Esophagus muscularis mucosa (tissue), 4 donors: ENCODE results near the gene CRYAA.

Experiments used
- CTCF ChIP-seq, 3 experiments: fragments of 200-600 bp in 2 of 3; fragments of 450-650 bp in 1 of 3; sonication (generic) in 2 of 3; IDR thresholded peaks; one replicate each; pipeline ENCODE4 v1.5.1; 2017 to 2019; ENCODE audit warnings: antibody characterized with exemption in 3 of 3, mild to moderate bottlenecking in 2 of 3, moderate library complexity in 1 of 3
- EP300 ChIP-seq: sonication (generic); formaldehyde crosslinking; IDR thresholded peaks from one replicate; pipeline ENCODE4 v1.6.1; 2017; ENCODE audit warnings: antibody characterized with exemption
- POLR2A ChIP-seq: fragments of 450-650 bp; IDR thresholded peaks from one replicate; pipeline ENCODE4 v1.6.1; 2017; ENCODE audit warnings: antibody characterized with exemption, moderate library complexity, mild to moderate bottlenecking, low read depth
- POLR2AphosphoS5 ChIP-seq, 2 donors: sonication (generic); formaldehyde crosslinking; IDR thresholded peaks; one replicate each; pipeline ENCODE4 v1.6.1; 2017; ENCODE audit warnings: antibody characterized with exemption in 2 of 2

- no peak for TF ChIP-seq CTCF (IDR thresholded peaks at IDR 0.05)
- TF ChIP-seq POLR2AphosphoS5 (IDR thresholded peaks at IDR 0.05), result no peak
- no peak for TF ChIP-seq EP300
- TF ChIP-seq POLR2A, result no peak
Measured at GRCh38 chr21:43191521-43191920, 22.7 kb downstream of the CRYAA start.
